SH-SY5Y (cell line): ENCODE data around the gene MPZL1.

Experiments
- GATA2 ChIP-seq: IDR thresholded peaks from 2 replicates; pipeline ENCODE4 v1.6.1; 2011; ENCODE audit warnings: mild to moderate bottlenecking, low read depth, low read length
- GATA3 ChIP-seq: IDR thresholded peaks from 2 replicates; pipeline ENCODE4 v1.6.1; 2011; ENCODE audit warnings: low read depth, mild to moderate bottlenecking, low read length, moderate library complexity

GRCh38 chr1:167825419-167826079 is 103.8 kb downstream of the MPZL1 start:
- TF ChIP-seq GATA2 (no peak), GATA3 (no peak)
